ENCODE data around the gene PHACTR1.

Gene PHACTR1

GRCh38 chr6:13274707-13275434 is 558.3 kb downstream of the PHACTR1 start:
- DNase-seq: no peak

GRCh38 chr6:13275435-13275989 is 558.9 kb downstream of the PHACTR1 start:
- DNase-seq: no peak

GRCh38 chr6:13277231-13277630 is 560.7 kb downstream of the PHACTR1 start:
- DNase-seq: no peak

GRCh38 chr6:13278164-13278563 is 561.6 kb downstream of the PHACTR1 start:
- DNase-seq: no peak

GRCh38 chr6:13278991-13279390 is 562.4 kb downstream of the PHACTR1 start:
- DNase-seq: peak; percentile 37

GRCh38 chr6:13280254-13280653 is 563.7 kb downstream of the PHACTR1 start:
- DNase-seq: no peak

- no peak for DNase-seq
Measured at GRCh38 chr6:13281686-13282085, 565.1 kb downstream of the PHACTR1 start.

GRCh38 chr6:13282393-13283069 is 566.0 kb downstream of the PHACTR1 start:
- no peak for DNase-seq

- DNase-seq: no peak
Measured at GRCh38 chr6:13283331-13283730, 566.8 kb downstream of the PHACTR1 start.

GRCh38 chr6:13284646-13285045 is 568.1 kb downstream of the PHACTR1 start:
- DNase-seq: no peak

GRCh38 chr6:13285705-13286104 is 569.1 kb downstream of the PHACTR1 start:
- DNase-seq: no peak

GRCh38 chr6:13286181-13286580 is 569.6 kb downstream of the PHACTR1 start:
- no peak for DNase-seq

- DNase-seq: no peak
Measured at GRCh38 chr6:13287104-13287503, 570.5 kb downstream of the PHACTR1 start.

GRCh38 chr6:13288481-13288880 is 571.9 kb downstream of the PHACTR1 start:
- no peak for DNase-seq

GRCh38 chr6:13288969-13289391 is 572.4 kb downstream of the PHACTR1 start:
- no peak for DNase-seq

- DNase-seq: no peak
Measured at GRCh38 chr6:13289789-13290318, 573.3 kb downstream of the PHACTR1 start.

GRCh38 chr6:13290335-13290734 is 573.8 kb downstream of the PHACTR1 start:
- no peak for DNase-seq

- no peak for DNase-seq
Measured at GRCh38 chr6:13292774-13293173, 576.2 kb downstream of the PHACTR1 start.

- no peak for DNase-seq
Measured at GRCh38 chr6:13294499-13295069, 578.0 kb downstream of the PHACTR1 start.

- no peak for DNase-seq
Measured at GRCh38 chr6:13295576-13295975, 579.0 kb downstream of the PHACTR1 start.

- DNase-seq: no peak
Measured at GRCh38 chr6:13296536-13296997, 580.0 kb downstream of the PHACTR1 start.

GRCh38 chr6:13297391-13297790 is 580.8 kb downstream of the PHACTR1 start:
- DNase-seq: no peak

- DNase-seq: no peak
Measured at GRCh38 chr6:13298446-13298845, 581.9 kb downstream of the PHACTR1 start.
